AG09319 (cell line): ENCODE data around the gene APIP.
"Not testable (repeated sequence)": the region's sequence is repeated elsewhere in the genome, so short reads cannot be mapped to it uniquely, and the experiment has no call there.

Experiments
- DNase-seq: peaks from one replicate; pipeline ENCODE4 v3.0.0-alpha.2; 2010; ENCODE audit warnings: low read depth; ENCODE audit errors: extremely low read depth
- CTCF ChIP-seq: IDR thresholded peaks from 2 replicates; pipeline ENCODE4 v1.5.1; 2011; ENCODE audit warnings: low read depth, mild to moderate bottlenecking, inconsistent platforms, low read length, moderate library complexity

APIP gene

DNA sequence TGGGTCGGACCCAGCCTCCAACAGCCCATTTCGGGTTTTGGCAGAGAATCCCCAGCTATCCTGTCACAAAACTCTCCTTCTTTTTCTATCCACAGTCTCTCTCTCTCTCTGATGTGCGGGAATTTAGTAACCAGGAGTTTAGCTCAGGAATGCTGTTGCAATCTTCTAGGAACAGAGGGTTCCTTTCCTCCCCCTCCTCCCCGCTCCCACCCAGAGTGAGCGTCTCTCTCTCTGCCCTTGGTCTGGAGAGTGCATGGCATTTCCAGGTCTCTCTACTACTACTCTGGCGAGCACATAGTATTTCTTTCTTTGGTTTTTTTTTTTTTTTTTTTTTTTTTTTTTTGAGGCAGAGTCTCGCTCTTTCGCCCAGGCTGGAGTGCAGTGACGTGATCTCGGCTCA is 17.7 kb downstream of the APIP start:
- no peak for TF ChIP-seq CTCF
- no peak for DNase-seq

GRCh38 chr11:34897171-34897870 is 18.9 kb downstream of the APIP start:
- no peak for DNase-seq
- TF ChIP-seq CTCF: no peak

DNA sequence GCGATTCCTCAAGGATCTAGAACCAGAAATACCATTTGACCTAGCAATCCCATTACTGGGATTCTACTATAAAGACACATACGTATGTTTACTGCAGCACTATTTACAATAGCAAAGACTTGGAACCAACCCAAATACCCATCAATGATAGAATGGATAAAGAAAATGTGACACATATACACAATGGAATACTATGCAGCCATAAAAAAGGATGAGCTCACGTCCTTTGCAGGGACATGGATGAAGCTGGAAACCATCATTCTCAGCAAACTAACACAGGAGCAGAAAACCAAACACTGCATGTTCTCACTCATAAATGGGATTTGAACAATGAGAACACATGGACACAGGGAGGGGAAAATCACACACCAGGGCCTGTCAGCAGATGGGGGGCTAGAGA is 20.0 kb downstream of the APIP start:
- not testable (repeated sequence) for DNase-seq

GRCh38 chr11:34893416-34893815 is 22.8 kb downstream of the APIP start:
- no peak for DNase-seq
- no peak for TF ChIP-seq CTCF

- DNase-seq: no peak
- TF ChIP-seq CTCF: no peak
Observed at GRCh38 chr11:34891611-34892010, 24.6 kb downstream of the APIP start.

DNA sequence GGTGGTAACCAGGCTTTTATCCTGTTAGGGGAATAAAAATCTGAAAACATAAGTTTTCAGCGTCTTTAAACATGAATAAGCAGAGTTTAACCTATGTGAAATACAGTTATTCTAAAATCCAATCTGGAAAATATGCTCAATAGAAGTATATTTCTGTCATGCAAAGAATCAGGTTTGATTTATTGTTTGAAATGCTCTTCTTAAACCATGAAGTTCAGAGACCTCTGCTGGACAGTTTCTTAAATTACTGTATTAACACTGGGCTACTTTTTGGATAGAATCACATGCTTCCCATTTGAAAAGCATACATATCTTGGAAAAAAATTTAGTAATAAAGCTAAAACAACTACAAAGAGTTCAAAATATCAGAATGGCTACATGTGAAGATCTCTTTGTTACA is 25.4 kb downstream of the APIP start:
- peak; percentile 43 for TF ChIP-seq CTCF
- no peak for DNase-seq

GRCh38 chr11:34890089-34890488 is 26.1 kb downstream of the APIP start:
- peak; percentile 27 for TF ChIP-seq CTCF
- DNase-seq: no peak

- TF ChIP-seq CTCF: no peak
- DNase-seq: no peak
Observed at GRCh38 chr11:34887260-34887659, 28.9 kb downstream of the APIP start.
